H1 (cell line): ENCODE measurements around the gene NUDT7. TPM values are rescaled to one million over a fixed set of nuclear protein-coding genes. Genes with fewer than 3 reads are reported as not detected.

Source experiments
- BRCA1 ChIP-seq: IDR thresholded peaks from 2 replicates; pipeline ENCODE4 v1.6.1; 2012; ENCODE audit warnings: low read depth, low read length, improper control_type of control experiment
- CHD1 ChIP-seq: IDR thresholded peaks from 2 replicates; pipeline ENCODE4 v1.6.1; 2012; ENCODE audit warnings: low read depth, low read length, improper control_type of control experiment
- CHD2 ChIP-seq: IDR thresholded peaks from 2 replicates; pipeline ENCODE4 v1.6.1; 2012; ENCODE audit warnings: low read length, improper control_type of control experiment
- EP300 ChIP-seq, 2 experiments: IDR thresholded peaks; 1 replicate in 1 of 2; 2 replicates in 1 of 2; pipeline ENCODE4 v1.6.1; 2011 to 2012; ENCODE audit warnings: low read depth in 2 of 2, low read length in 2 of 2, mild to moderate bottlenecking in 2 of 2, borderline replicate concordance in 1 of 2, inconsistent platforms in 1 of 2, moderate library complexity in 1 of 2
- EZH2 ChIP-seq: fragments of 200-600 bp; sonication (generic); IDR thresholded peaks from 2 replicates; pipeline ENCODE4 v1.7.1; 2012; ENCODE audit warnings: low read depth, mild to moderate bottlenecking, moderate library complexity, low read length, inconsistent platforms; ENCODE audit not compliant: severe bottlenecking
- HDAC2 ChIP-seq, 2 experiments: fragments of 300-600 bp in 1 of 2; sonication (generic) in 1 of 2; IDR thresholded peaks; 2 replicates each; pipeline ENCODE4 v1.6.1; 2011 to 2012; ENCODE audit warnings: low read depth in 2 of 2, low read length in 2 of 2, mild to moderate bottlenecking in 2 of 2, moderate library complexity in 2 of 2, borderline replicate concordance in 1 of 2, inconsistent platforms in 1 of 2
- HDAC6 ChIP-seq: IDR thresholded peaks from one replicate; pipeline ENCODE4 v1.7.1; 2012; ENCODE audit warnings: low read depth, mild to moderate bottlenecking, inconsistent platforms, low read length, moderate library complexity
- KDM1A ChIP-seq: fragments of 200-600, 300-600 bp; sonication (generic); IDR thresholded peaks from 2 replicates; pipeline ENCODE4 v1.7.1; 2016; ENCODE audit warnings: mild to moderate bottlenecking, low read length, borderline replicate concordance
- KDM4A ChIP-seq: IDR thresholded peaks from one replicate; pipeline ENCODE4 v1.7.1; 2012; ENCODE audit warnings: low read depth, mild to moderate bottlenecking, moderate library complexity, low read length, inconsistent platforms; ENCODE audit not compliant: severe bottlenecking
- KDM5A ChIP-seq: fragments of 200-600 bp; IDR thresholded peaks from 2 replicates; pipeline ENCODE4 v1.7.1; 2012; ENCODE audit warnings: mild to moderate bottlenecking, low read length, inconsistent platforms, mixed read lengths
- MAFK ChIP-seq: IDR thresholded peaks from 2 replicates; pipeline ENCODE4 v1.6.1; 2012; ENCODE audit warnings: low read depth, mild to moderate bottlenecking, improper control_type of control experiment, low read length
- NANOG ChIP-seq: IDR thresholded peaks from 2 replicates; pipeline ENCODE4 v1.6.1; 2011; ENCODE audit warnings: low read length, low read depth, mild to moderate bottlenecking, inconsistent platforms; ENCODE audit not compliant: insufficient read depth, poor library complexity, severe bottlenecking
- POLR2A ChIP-seq, 2 experiments: IDR thresholded peaks; 1 replicate in 1 of 2; 2 replicates in 1 of 2; pipeline ENCODE4 v1.6.1; 2011; ENCODE audit warnings: low read depth in 2 of 2, low read length in 2 of 2, mild to moderate bottlenecking in 2 of 2; ENCODE audit errors: control extremely low read depth in 1 of 2
- RBBP5 ChIP-seq: IDR thresholded peaks from 2 replicates; pipeline ENCODE4 v1.7.1; 2012; ENCODE audit warnings: low read depth, mild to moderate bottlenecking, inconsistent platforms, low read length, moderate library complexity, borderline replicate concordance
- RFX5 ChIP-seq: IDR thresholded peaks from 2 replicates; pipeline ENCODE4 v1.6.1; 2011; ENCODE audit warnings: low read depth, low read length, improper control_type of control experiment, borderline replicate concordance
- RNF2 ChIP-seq: fragments of 200-900, 300-1000 bp; sonication (generic); IDR thresholded peaks from 2 replicates; pipeline ENCODE4 v1.7.1; 2016; ENCODE audit warnings: borderline replicate concordance, low read depth, mild to moderate bottlenecking, antibody characterized with exemption, low read length; ENCODE audit not compliant: poor library complexity, severe bottlenecking; ENCODE audit errors: missing control alignments
- SIN3A ChIP-seq, 2 experiments: IDR thresholded peaks in 1 of 2; conservative IDR thresholded peaks in 1 of 2; 2 replicates each; pipeline ENCODE4 v1.6.1; 2011 to 2012; ENCODE audit warnings: low read length in 2 of 2, improper control_type of control experiment in 1 of 2, low read depth in 1 of 2, mild to moderate bottlenecking in 1 of 2
- SIX5 ChIP-seq: IDR thresholded peaks from 2 replicates; pipeline ENCODE4 v1.6.1; 2011; ENCODE audit warnings: mild to moderate bottlenecking, low read depth, low read length
- SP1 ChIP-seq: IDR thresholded peaks from 2 replicates; pipeline ENCODE4 v1.6.1; 2011; ENCODE audit warnings: low read depth, low read length
- ZNF274 ChIP-seq: IDR thresholded peaks from 2 replicates; pipeline ENCODE4 v1.7.0; 2012; ENCODE audit warnings: low read length, borderline replicate concordance; ENCODE audit errors: extremely low read depth
- polyA plus RNA-seq, 7 experiments: library from polyadenylated mRNA; depleted of rRNA in 3 of 7; stranded (reverse) in 5 of 7; unstranded in 2 of 7; fragments of >200 nt in 5 of 7; fragments of 200-250 nt in 2 of 7; gene quantifications; 1 replicate in 5 of 7; 2 replicates in 1 of 7; 4 replicates in 1 of 7; pipeline versions ENCODE4 v1.2.1 to v1.2.3, GENCODE V29; 2011 to 2013; ENCODE audit warnings: missing spikeins in 2 of 7, mixed read lengths in 2 of 7
- total RNA-seq: library from RNA; stranded (reverse); fragmentation: NEBNext Ultra II Directional; extraction: Animal tissue kit (Norgen Biotek cat#: 25700); gene quantifications from 2 replicates; pipeline ENCODE4 v1.2.1, GENCODE V29; 2021
- TF ChIP-seq, protein P1 (sequence below): IDR thresholded peaks from 2 replicates; pipeline ENCODE4 v1.6.1; 2011; ENCODE audit warnings: low read length, improper control_type of control experiment

Gene NUDT7
- total and polyA plus RNA-seq, 2 of the 8 experiments (the other 6 are each of a cell fraction or from before 2014, with no cell fraction given) = 8.8 to 19.7 TPM

- TF ChIP-seq EZH2 (no peak), KDM4A (peak; percentile 97), KDM1A (0 out of 2 replicates have a peak, but pooled peaks have one; percentile 55), NANOG (no peak), MAFK (peak; percentile 97), RBBP5 (peak; percentile 22; the same call in 1 of the 2 replicates), SIX5 (no peak), RNF2 (no peak), EP300 (IDR thresholded peaks at IDR 0.05; ENCODE audit: borderline replicate concordance in 1 of 2, low read depth in 2 of 2, low read length in 2 of 2) (peak in 1 of 2 experiments; percentile 21; a peak in 1 of 3 replicates), CHD1 (no peak), POLR2A (IDR thresholded peaks at IDR 0.05; ENCODE audit: control extremely low read depth in 1 of 2, low read depth in 2 of 2, low read length in 2 of 2) (peak in 1 of 2 experiments; percentile 25; a peak in 1 of 3 replicates), BRCA1 (no peak), ZNF274 (no peak), CHD2 (no peak), HDAC2 (IDR thresholded peaks at IDR 0.05; ENCODE audit: borderline replicate concordance in 1 of 2, low read depth in 2 of 2, low read length in 2 of 2) (no peak; a peak in 1 of 4 replicates), SIN3A (conservative IDR thresholded peaks at IDR 0.05 in 1 of 2, IDR thresholded peaks at IDR 0.05 in 1 of 2; ENCODE audit: low read depth in 1 of 2, low read length in 2 of 2) (no peak; a peak in 1 of 4 replicates), HDAC6 (no peak), SP1 (0 out of 2 replicates have a peak, but pooled peaks have one; percentile 3), RFX5 (no peak), KDM5A (no peak)
- TF ChIP-seq, protein P1, sequence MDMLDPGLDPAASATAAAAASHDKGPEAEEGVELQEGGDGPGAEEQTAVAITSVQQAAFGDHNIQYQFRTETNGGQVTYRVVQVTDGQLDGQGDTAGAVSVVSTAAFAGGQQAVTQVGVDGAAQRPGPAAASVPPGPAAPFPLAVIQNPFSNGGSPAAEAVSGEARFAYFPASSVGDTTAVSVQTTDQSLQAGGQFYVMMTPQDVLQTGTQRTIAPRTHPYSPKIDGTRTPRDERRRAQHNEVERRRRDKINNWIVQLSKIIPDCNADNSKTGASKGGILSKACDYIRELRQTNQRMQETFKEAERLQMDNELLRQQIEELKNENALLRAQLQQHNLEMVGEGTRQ = no peak
These were observed 66.1 kb downstream of the NUDT7 start, which contains the start of gene VAT1L (continued) for GRCh38 chr16:77788181-77789084.
